Measurements from ENCODE around the gene BOD1L1. TPM values are rescaled to one million over a fixed set of nuclear protein-coding genes. Genes with fewer than 3 reads are reported as not detected.

BOD1L1 gene
- total RNA-seq, 1 experiment from 2014 or later, result 40.4 TPM

GRCh38 chr4:13555325-13555724 lies 72.2 kb downstream of the BOD1L1 start:
- Histone ChIP-seq H3K79me2 (ENCODE audit: low read depth) (no peaks in the 10 kb centered on the region), H3F3A (ENCODE audit: insufficient read depth, low read depth) (no peaks in the 10 kb centered on the region), H3K4me3 (no peak overlapping the region), H3K9me2 (ENCODE audit: insufficient read depth) (no peaks in the 10 kb centered on the region), H3K4me2 (no peak overlapping the region), H2AFZ (no peak overlapping the region), H4K20me1 (ENCODE audit: insufficient read depth) (no peaks in the 10 kb centered on the region), H3K9me3 (ENCODE audit: insufficient read depth, low read depth) (no peaks in the 10 kb centered on the region), H3K27ac (no peak overlapping the region), H3K4me1 (replicated peaks; ENCODE audit: insufficient read depth) (no peaks in the 10 kb centered on the region), H3K36me3 (ENCODE audit: low read depth) (no peaks in the 10 kb centered on the region), H3K27me3 (ENCODE audit: insufficient read depth, low read depth) (no peaks in the 10 kb centered on the region)
- intact Hi-C loops (cut with micrococcal nuclease; ENCODE audit: unreplicated experiment), result no loop called here
- BruUV-seq (replicated peaks), result no TSS peak
- TF ChIP-seq EZH2 (IDR thresholded peaks at IDR 0.05; ENCODE audit: low read depth) (no peak), CTCF (conservative IDR thresholded peaks at IDR 0.05) (no peak)
- POLR2A ChIA-PET (ENCODE audit: unreplicated experiment), result no interaction called here
- CTCF ChIA-PET, result no interaction called here
- DNase-seq, result no peak

- Histone ChIP-seq H2AFZ (no peak overlapping the region), H3K4me3 (no peak overlapping the region), H3K27me3 (ENCODE audit: insufficient read depth, low read depth) (no peaks in the 10 kb centered on the region), H3K9me2 (ENCODE audit: insufficient read depth) (no peaks in the 10 kb centered on the region), H3K9me3 (ENCODE audit: insufficient read depth, low read depth) (no peaks in the 10 kb centered on the region), H3F3A (ENCODE audit: insufficient read depth, low read depth) (no peaks in the 10 kb centered on the region), H3K36me3 (ENCODE audit: low read depth) (no peaks in the 10 kb centered on the region), H3K79me2 (ENCODE audit: low read depth) (no peaks in the 10 kb centered on the region), H3K4me1 (replicated peaks; ENCODE audit: insufficient read depth) (no peaks in the 10 kb centered on the region), H3K27ac (no peak overlapping the region), H4K20me1 (ENCODE audit: insufficient read depth) (no peaks in the 10 kb centered on the region), H3K4me2 (no peak overlapping the region)
- intact Hi-C loops (cut with micrococcal nuclease; ENCODE audit: unreplicated experiment), result no loop called here
- no peak for TF ChIP-seq EZH2 (IDR thresholded peaks at IDR 0.05; ENCODE audit: low read depth)
- no peak for DNase-seq
- BruUV-seq (replicated peaks), result no TSS peak
- ChIA-PET POLR2A (ENCODE audit: unreplicated experiment) (no interaction called here), CTCF (no interaction called here)
Measured at GRCh38 chr4:13553081-13553480, 74.4 kb downstream of the BOD1L1 start.

GRCh38 chr4:13548984-13549546 lies 78.5 kb downstream of the BOD1L1 start:
- Histone ChIP-seq H3K79me2 (ENCODE audit: low read depth) (no peaks in the 10 kb centered on the region), H3K9me2 (ENCODE audit: insufficient read depth) (no peaks in the 10 kb centered on the region), H3K9me3 (ENCODE audit: insufficient read depth, low read depth) (no peaks in the 10 kb centered on the region), H2AFZ (peak overlapping the region; percentile 80; the same call in 1 of the 2 replicates), H3K27ac (no peak overlapping the region), H3K4me1 (replicated peaks; ENCODE audit: insufficient read depth) (peaks cover 5% of the 10 kb centered on the region; the same call in 1 of the 2 replicates), H3K27me3 (ENCODE audit: insufficient read depth, low read depth) (no peaks in the 10 kb centered on the region), H3K36me3 (ENCODE audit: low read depth) (no peaks in the 10 kb centered on the region), H3K4me2 (peak overlapping the region; percentile 80), H4K20me1 (ENCODE audit: insufficient read depth) (no peaks in the 10 kb centered on the region), H3K4me3 (peak overlapping the region; percentile 55; the same call in 1 of the 2 replicates), H3F3A (ENCODE audit: insufficient read depth, low read depth) (no peaks in the 10 kb centered on the region)
- DNase-seq, result peak in 1 of 2 experiments; percentile 69
- intact Hi-C loops (cut with micrococcal nuclease; ENCODE audit: unreplicated experiment), result loop anchor here (1.0 to 5.0 kb wide), 3 partner anchors 699 to 917 kb away; no protein-coding TSS in a partner anchor
- ChIA-PET POLR2A (ENCODE audit: unreplicated experiment) (no interaction called here), CTCF (interaction anchor here (0.5 kb wide), 1 partner anchor 17 kb away, joined by 7 read pairs; no protein-coding TSS in a partner anchor)
- no TSS peak for BruUV-seq (replicated peaks)
- TF ChIP-seq CTCF (conservative IDR thresholded peaks at IDR 0.05) (peak; percentile 89), EZH2 (IDR thresholded peaks at IDR 0.05; ENCODE audit: low read depth) (no peak)

All from PC-9 (cell line).